OCI-M2 (cell line): ENCODE measurements around the gene TMEM72.

Experiments
- DNase-seq: peaks from one replicate; lab custom pipeline; 2025; ENCODE audit not compliant: unreplicated experiment; lab: John Stamatoyannopoulos, UW

Gene TMEM72

DNA sequence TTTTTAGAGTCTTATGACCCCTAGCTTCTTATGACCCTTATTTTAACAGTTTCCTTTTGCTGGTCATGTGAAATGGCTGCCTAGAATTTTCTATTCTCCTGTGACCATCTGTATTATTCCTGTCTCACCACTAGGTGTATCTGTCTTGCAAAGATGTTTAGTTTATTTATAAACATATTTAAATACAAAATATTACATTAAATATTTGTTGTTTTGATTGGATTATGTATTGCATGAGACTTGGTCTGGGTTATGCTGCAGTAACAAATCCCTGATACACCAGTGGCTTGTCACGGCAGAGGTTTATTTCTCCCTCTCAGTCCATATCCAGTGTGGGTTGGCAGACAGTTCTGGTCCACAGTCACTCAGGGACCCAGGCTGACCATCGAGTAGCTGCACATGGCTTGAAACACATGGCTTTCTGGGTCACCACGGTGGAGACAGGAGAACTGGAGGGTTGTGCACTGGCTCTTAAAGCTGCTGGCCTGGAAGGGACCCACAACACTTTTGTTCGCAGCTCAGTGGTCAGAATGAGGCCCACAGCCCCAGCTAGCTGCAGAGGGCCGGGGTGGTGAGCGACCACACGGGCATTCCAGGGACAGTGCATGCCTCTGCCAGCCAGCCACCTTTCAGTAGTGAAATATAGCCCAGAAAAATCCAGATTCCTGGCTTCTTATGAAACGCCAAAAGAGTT, 55.8 kb downstream of the TMEM72 start:
- DNase-seq: no peak

DNA sequence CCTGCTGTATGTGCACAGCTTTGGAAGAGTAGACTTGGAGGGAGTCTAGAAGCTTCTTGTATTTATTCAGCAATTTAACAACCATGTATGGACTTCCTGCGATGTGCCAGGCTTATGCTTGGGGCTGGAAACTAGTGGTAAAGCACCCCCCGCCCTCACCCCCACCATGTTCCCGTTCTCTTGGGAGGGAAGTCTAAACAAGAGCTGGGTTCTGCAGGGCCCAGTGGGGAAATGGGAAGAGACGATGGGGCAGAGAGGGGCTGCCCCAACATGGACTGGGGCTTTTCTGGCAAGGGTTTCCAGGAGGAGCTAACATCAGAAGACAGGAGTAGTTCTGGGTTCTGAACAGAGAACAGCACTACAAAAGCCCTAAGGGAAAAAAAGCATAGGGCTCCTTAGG, 56.5 kb downstream of the TMEM72 start:
- no peak for DNase-seq

DNA sequence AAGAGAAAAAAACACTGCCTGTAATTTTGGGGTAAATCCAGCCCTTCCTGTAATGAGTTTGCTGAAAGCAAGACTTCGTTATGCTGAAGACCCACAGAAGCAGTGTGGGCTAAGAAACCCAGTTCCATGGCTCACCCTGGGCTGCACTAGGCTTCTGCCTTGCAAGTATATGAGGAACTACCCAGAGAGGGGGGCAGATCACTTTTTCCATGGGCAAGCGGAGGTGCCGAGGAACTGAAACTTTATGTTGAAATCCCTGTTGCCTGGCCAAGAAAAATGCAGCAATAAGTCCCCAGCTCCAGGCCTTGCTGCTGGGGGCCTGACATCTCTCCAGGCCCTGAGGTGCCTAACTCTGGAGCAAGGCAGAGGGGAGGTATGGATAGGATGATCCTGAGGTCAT, 57.0 kb downstream of the TMEM72 start:
- DNase-seq: no peak

DNA sequence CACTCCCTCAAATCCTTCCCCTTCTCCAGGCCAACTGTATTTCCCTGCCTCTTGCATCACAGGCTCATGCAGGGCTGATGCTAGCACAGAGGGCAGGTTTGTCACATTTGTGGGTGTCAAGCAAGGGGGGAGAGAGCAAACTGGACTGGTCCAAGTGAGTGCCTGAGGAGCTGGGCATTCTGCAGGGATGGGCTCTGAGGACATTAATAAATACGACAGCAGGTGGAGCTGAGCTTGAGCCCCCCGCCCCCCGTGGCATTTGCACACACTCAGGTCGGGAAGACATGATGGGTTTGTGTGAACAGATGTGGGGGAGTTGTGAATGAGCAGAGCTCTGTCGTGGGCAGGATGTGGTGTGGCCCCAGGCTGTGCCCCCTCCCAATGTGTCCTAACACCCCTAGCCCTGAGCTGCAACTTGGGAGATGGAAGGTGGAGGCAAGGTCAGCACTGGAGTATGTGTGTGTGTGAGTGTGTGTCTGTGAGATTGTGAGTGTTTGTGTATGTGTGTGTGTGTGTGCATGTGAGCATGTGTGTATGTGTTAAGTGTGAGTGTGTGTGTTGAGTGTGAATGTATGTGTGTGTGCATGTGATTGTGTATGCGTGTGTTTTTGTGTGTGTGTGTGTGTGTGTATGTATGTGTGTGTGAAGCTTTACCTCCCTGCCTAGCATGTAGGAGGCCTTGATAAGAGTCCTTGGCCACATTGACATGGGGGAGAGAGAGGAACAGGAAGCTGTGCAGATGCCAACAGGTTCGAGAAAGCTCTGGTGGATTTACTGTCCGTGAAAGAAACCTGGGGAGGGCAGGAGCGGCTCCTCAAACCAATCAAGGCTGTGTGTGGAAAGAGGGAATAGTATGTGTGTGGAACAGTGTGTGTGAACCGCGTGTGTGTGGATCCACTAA, 57.6 kb downstream of the TMEM72 start:
- no peak for DNase-seq

DNA sequence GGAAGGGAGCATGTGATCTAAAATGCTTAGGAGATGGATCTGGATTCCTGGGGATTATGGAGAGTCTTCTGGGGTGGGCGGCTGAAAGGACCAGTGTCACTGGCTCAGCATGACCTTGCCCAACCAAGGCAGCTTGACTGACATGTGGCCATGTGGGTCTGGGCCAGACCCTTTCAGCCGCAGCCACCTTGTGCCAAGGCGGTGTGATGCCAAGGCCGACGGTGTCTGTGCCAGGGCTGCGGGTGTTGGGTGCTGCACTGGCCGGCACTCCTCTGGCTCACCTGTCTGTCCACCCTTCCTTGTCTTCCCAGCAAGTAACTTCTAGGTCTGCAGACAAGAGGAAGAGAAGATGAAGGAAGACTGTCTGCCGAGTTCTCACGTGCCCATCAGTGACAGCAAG, 58.7 kb downstream of the TMEM72 start:
- no peak for DNase-seq

DNA sequence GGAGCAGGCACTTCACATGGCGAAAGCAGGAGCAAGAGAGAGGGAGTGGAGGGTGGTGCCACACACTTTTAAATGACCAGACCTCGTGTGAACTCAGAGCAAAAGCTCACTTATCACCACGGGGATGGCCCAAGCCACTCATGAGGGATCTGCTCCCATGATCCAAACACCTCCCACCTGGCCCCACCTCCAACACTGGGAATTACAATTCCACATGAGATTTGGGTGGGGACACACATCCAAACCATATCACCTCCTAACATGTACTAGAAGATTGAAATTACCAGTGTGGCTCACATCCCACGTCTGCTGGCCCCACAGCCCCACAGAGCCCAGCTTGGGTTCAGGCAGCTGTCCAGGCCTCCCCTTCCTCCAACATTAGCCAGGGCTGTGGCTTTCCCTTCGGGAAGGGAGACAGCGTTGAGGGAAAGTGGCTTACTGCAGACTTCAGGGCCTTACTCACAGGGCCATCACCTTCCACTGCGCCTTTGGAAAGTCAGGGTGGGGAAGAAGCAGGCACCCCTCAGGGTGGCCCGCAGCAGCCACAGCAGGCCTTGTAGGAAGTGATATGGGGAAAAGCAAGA, 59.8 kb downstream of the TMEM72 start:
- no peak for DNase-seq

DNA sequence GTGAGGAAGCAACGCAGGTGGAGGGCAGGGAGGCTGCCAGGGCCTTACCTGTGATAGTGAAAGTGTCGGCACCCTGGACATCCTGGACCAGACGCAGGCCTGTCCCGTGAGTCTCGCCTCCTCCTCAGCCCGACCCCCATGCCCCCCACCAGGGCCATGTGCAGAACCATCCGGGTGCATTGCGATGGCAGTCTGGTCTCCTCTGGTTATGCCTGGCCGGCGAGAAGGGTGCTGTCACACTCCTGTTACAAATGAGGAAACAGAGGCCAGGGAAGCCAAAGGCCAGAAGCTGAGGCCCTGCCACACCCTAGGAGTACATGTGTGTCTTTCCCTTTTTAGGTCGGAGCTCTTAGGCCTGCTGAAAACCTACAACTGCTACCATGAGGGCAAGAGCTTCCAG, 60.3 kb downstream of the TMEM72 start:
- DNase-seq: no peak

DNA sequence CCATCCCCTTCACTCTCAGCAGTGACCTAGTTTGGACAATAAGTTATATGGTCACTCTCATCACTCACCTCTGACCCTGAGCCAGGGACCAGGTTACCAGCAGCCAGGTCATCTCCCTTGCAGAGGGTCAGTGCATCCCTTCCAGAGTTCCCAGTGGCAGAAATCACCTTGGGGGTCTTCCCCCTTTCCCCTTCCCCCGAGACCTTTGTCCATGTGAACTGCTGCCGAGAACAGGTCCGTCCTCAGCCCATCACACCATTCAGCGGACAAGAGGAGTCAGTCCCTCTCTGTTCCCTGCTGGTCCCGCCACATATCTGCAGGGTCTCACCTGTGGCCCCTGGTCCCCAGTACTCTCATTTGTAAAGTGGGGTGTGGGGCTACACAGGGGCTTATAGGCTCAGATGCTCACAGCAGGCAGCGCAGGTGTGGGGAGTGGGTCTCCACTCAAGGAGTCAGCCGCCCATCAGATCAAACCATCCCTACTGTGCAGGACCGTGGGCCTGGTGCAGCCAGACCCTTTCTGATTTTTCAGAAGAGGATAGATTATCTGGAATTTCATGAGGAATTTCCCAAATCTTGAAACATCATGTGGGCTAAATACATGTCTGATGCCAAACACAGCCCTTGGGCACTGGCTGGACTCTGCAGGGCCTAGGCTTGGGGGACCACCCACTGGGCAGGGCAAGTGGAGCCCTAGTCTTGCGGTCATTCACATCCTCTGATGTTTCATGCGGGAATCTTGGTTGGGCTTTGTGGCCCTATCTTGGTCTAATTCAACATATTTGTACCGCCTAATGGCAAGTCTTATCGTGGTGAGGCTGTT, 61.0 kb downstream of the TMEM72 start:
- no peak for DNase-seq

DNA sequence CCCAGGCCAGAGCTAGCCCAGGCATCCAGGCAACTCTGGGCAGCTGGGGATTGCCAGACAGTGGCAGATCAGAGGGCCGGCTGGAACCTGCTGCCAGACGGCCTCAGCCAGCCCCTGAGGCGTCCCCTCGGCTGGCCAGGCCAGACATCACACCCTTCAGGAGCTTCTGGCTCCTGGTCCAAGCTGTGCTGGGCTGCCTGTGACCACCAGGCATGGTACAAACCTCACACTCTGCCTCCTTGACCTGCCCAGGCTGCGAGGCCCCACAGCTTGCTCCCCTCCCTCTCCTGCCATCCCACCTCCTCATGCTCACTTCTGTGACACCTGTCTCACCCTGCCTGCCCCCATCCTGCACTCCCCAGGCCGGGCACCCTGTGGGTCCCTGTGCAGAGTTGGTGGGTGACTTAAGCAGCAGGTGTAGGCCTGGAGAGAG, 61.8 kb downstream of the TMEM72 start:
- DNase-seq: no peak

DNA sequence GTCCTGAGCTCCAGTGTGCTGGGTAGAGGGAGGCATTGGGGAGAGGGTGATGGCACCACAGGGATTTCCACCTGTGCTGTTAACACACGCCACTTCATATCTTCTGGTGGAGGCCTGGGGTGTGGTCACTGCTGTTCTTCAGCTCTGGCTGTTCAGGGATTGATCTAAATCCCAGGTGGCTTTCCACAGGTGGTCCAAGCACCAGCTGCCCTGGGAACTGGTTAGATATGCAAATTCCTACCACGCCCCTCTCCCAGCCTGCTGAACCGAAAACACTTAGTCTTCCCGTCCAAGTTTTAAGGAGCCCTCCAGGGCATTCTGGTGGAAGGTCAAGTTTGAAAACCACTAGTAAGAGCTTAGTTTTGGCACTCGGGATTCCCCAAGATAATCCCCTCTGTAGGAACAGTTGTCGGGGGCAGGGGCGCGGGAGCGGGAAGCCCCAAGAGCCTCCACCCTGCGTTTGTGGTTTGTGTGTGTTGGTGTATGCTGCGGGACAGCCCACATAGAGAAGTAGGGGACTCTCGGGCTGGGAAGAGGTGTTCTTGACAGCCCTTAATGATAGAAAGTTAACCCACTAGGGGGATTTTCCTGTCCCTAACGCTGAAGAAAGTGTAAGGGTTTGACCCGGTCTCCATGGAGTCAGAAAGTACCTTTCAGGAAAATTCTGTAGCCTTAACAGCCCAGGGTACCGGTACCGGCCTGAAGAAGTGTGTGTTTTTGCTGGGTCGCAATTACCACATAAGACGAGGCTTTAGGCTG, 62.4 kb downstream of the TMEM72 start:
- no peak for DNase-seq

DNA sequence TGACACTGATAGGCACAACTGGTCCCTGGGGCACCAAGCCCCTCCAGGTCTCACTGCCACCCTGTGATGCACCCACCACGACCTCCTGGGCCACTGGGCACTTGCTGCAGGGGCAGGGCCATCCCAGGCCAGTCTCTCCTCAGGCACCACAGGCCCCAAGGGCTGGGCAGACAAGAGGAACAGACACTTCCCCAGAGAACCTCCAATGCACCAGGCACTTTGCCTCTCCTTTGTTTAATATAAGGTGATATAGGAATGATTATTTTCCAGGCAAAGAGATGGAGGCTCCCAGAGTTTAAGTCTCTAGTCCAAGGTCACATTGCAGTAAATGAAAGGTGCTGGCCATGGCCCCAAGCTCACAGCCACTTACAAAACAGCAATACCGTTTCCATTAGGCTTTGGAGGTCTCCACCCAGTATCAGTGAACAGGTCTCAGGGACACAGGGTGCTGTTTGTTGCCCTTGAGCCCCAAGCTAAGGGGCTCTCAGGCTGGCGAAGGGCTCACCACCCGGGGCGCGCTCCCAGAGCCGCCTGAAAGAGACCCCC, 63.0 kb downstream of the TMEM72 start:
- DNase-seq: no peak

DNA sequence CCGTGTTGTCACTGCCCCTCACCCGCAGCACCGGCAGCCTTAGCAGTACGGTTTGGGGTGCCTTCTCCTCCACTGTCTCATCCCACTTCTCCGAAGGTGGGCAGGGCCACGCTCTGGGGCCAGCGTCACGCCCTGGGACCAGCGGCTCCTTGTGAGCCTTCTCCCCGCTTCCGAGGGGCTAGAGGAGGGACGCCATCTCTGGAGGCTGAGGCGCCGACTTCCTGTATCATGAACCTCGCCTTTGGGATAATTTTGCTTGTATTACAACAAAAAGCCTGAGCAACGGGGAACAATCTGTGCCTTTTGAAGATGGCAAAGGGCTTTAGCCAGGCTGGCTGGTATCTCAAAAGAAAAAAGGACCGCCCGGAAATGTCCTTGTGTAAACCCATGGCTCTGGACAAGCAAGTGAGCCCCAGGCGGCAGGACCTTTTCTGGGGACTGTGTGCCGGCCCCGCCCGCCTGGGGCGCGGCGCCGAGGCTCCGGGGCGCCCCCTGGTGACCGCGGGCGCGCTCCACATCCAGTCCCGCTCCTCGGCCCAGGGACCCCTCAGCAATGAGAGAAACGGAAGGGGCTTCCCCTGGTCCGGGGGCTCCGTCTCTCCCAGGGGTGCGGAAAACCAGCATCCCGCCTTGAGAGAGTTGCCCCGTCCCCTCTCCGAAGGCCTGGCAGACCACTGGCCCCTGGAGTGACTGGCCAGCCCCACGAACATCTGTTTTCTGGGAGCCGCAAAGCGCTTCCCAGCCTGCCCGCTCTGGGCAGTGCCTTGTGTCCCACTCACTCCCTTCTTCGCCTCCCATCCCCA, 63.7 kb downstream of the TMEM72 start:
- DNase-seq: no peak

DNA sequence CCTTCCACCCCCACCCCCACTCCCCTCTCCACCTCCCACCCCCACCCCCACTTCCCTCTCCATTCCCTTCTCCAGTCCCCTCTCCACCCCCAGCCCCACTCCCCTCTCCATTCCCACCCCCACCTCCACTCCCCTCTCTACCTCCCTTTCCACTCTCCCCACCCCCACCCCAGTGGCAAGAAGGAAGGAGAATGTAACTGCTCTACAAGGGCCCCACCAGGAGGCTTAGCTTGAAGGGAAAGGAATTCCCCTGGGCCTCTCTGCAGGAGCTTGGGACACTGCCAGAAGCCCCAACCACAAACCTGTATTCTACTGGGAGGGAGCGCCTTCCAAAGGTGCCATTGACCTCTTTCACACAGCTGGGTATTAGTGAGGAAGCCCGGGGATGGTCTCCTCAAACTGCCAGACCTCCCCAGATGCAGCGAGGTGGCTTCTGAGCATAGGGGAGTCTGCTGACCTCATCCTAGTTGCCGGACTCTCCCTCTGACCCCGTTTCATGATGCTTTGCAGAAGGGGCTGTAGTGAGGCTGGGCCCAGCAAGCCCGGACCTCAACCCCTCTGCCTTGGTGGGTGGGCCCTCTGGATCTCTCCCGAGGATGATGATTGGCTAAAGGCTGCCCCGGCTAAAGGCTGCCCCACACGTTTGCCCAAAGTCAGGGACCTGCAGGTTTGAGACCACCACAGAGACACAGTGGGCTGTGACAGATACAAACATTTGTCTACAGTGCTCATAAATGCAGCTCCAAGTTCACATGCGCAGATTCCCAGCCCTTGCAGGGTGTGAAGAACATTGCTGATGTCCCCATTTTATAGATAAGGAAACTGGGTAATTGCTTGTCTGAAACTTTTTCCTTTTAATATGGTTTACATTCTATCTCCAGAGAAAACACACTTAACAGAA, 64.5 kb downstream of the TMEM72 start:
- DNase-seq: no peak

DNA sequence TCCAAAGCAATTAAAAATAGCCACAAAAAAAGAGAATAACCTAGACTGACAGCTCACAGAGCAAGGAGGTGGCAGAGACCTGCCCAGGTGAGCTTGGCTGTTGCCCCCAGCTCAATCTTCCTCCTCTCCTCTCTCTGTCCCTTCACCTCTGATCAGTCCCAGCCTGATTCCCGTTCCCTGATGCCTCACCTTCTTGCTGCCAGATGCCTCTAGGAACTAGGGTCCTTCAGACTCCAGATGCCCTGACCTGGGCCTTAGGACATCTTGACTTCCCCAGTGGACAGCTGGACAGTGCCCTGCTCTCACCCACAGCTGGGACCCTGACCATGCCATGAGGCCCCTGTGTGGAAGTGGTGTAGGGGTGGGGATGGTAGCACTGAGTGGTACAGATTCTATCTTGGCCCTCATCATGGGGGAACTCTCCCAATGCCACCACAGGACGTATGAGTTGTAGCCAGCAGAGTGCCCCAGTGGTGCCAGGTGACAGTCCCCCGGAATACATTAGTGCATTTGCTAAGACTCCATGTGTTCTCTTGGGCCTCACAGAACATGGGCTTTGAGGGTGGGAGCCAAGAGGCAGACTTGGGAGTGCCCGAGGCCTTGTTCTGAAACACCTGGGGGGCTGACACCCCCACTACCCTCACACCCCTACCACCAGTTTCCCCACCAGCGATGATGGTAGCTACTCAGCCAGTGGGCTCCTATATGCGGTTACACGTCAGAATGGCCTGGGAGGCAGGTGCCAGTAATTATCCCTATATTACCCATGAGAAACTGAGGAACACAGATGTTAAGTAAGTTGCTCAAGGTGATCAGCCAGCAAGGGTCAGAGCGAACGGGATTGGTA, 65.4 kb downstream of the TMEM72 start:
- no peak for DNase-seq

DNA sequence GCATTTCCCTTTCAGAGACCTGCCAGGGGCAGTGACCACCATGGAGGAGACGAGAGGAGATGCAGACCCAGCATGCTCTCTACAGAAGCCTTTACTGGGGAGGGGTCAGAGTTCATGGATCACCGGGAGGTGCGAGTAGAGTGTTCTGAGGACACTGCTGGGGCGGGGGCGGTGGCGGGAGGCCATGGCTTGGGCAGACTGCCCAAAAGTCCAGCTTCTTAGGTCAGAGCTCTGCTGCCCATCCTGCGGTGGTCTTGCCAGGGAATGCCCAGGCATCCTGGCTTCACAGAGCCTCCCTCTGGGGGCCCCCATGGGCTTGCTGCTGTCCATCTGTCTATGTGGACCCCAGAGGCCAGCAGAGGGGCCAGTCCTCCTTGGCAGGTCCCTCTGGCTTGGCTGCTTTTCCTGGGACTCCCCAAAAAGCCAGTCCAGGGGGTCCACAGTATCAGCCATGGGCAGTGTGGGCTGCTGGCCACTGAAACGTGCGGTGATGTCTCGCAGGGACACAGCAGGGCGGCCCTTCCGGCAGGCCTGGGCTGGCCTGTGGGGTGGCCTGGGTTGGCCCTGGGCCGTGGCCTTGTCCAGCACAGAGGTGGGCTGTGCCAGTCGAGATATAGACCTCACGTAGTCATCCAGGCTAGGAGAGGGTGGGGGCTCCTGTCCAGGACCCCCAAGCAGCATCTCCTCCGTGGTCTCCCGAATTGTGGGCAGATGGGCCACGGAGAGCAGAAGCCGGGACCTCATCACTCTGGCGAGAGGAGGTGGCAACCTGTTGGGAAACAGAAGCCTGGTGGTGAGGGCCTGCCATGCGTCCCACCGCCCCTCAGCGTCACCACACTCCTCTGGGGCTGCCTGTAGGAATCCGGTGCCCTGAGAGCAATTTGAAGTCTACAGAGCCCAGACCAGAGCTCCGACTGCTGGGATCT, 66.4 kb downstream of the TMEM72 start:
- no peak for DNase-seq

DNA sequence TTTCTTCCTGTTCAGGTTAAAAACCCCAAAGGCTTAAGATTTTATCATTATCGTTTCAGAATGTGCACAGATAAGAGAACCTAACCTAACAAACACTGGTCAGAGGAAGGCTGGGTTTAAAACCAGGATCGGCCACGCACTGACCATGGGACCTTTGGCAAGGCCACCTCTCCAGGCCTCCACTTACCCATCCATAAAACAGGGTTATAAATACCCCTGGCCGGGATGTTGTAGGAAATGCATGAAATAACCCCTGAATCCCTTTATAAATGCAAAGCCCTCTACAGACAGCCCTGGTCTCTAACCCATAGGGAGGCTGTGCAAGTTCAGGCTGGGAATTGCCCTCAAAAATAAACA, 67.1 kb downstream of the TMEM72 start:
- DNase-seq: no peak
